Right kidney (tissue), 1 donor: Measurements from ENCODE around the gene FNBP1.
"Not testable (repeated sequence)": the region's sequence is repeated elsewhere in the genome, so short reads cannot be mapped to it uniquely, and the experiment has no call there.

Experiments used
- DNase-seq: peaks from one replicate; pipeline ENCODE4 v3.0.0-alpha.2; 2016

The FNBP1 gene

GRCh38 chr9:129891569-129891968 is 151.4 kb downstream of the FNBP1 start:
- no peak for DNase-seq

- DNase-seq: not testable (repeated sequence)
Observed at GRCh38 chr9:129890718-129891299, 152.2 kb downstream of the FNBP1 start.

GRCh38 chr9:129889941-129890717 is 152.9 kb downstream of the FNBP1 start:
- DNase-seq: no peak

DNA sequence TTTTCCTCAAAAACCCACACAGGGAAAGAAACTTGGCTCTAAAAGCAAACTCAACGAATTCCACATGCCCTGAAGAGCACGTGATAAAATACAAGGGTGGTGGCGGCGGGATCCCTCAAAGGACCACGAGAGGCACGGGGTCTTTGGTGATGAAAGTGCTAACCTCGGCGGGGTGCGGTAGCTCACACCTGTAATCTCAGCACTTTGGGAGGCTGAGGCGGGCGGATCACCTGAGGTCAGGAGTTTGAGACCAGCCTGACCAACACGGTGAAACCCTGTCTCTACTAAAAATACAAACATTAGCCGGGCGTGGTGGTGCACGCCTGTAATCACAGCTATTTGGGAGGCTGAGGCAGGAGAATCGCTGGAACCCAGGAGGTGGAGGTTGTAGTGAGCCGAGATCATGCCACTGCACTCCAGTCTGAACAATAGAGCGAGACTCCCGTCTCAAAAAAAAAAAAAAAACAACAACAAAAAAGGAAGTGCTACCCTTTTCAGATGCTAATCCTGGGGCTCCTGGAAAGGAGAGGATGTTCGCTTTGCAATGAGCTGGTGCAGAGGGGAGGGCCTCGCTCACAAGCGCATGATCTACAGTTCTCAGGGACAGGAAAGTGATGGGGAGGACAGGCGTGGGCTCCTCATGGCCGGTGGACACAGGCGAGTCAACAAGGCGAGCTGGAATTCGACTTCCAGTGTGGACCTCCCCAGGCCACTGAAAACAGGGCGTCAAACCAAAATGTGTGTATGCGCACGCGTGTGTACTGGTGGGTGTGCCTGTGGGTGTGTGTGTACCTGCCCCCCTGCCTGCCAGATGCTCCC is 153.7 kb downstream of the FNBP1 start:
- DNase-seq: no peak

GRCh38 chr9:129888293-129889121 is 154.5 kb downstream of the FNBP1 start:
- DNase-seq: no peak

DNA sequence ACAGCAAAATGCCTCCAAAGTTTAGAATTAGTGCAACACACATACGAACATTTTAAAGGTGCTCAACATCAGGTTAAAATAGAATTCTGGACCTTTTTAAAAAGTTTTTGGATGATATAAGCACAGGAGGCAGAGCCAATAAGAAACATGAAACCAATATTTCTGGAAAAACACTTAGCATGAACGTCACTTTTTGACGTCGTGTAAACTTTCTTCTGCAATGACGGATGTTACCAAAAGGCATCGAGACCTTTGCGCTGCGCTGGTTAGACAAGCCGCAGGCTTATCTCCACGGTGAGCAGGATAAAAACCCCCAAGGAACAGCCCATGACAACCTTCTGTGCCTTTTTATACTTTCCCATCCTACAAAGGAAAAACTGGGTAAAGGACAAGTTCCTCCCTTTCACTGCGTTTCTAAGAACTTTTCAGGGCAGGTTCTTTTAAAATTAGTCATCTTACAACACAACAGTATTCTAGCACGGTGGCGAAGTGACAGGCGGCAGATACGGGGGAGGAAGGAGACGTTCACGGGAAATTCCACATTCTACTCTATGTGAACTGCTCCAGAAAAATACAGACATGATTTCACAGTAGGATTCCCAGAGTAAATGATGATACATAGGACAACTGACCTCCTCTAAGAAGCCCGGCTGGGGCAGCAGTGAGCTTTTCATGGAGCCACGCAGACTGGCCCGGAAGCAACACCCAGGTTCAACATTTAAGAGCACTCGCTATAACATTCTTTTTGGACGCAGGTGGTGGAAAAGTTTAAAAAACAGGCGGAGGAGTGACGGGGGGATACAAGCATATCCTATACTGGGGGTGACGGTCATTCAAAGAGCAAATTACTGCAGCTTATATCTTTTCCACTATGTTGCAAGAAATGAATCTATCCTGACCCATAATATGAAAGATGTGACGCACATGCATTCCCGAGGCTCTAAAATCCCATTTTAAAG is 155.4 kb downstream of the FNBP1 start:
- no peak for DNase-seq

DNA sequence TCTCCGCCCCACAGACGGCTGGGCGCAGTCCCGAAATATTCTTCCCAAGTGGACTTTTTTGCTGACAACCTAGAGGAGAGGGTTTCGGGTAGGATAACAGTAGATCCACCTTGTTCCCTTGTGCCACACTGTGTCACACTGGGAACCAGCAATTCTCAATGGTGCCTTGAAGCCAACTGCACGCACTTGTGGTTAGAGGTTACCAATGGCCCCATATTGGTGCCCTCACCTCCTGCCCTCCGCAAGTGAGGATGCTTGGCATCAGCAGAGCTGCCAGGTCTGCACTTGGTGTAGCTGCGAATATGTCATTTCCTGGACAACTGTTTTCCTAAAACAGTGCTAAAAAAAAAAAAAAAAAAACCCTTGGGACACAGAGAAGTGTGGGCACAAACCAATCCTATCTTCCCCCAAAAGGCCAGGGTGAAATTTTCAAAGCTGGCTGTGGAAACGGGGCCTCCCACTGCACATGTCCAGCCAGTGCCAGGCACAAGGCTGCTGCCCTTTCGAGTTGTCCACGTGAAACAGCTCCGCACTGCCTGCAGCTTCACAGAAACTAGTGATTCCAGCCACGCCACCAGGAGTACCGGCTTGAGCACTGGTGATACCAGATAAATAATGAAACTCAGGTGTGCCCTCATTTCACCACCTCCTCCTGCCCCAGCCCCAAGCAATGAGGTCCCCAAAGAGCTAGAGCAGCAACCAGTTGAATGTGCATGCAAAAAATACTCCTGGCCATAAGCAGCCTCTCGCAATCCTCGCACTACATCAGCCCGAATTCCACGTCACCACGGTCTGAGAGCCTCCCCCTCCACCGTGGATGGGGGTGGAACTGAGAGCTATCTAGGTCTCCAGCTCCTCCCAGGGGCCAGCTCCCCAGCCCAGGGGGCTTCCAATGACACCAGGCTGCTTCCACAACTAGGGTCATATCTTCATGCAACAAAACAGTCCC is 156.5 kb downstream of the FNBP1 start:
- DNase-seq: no peak

GRCh38 chr9:129885670-129886106 is 157.3 kb downstream of the FNBP1 start:
- peak; percentile 82 for DNase-seq

GRCh38 chr9:129885018-129885669 is 157.8 kb downstream of the FNBP1 start:
- DNase-seq: peak; percentile 79

DNA sequence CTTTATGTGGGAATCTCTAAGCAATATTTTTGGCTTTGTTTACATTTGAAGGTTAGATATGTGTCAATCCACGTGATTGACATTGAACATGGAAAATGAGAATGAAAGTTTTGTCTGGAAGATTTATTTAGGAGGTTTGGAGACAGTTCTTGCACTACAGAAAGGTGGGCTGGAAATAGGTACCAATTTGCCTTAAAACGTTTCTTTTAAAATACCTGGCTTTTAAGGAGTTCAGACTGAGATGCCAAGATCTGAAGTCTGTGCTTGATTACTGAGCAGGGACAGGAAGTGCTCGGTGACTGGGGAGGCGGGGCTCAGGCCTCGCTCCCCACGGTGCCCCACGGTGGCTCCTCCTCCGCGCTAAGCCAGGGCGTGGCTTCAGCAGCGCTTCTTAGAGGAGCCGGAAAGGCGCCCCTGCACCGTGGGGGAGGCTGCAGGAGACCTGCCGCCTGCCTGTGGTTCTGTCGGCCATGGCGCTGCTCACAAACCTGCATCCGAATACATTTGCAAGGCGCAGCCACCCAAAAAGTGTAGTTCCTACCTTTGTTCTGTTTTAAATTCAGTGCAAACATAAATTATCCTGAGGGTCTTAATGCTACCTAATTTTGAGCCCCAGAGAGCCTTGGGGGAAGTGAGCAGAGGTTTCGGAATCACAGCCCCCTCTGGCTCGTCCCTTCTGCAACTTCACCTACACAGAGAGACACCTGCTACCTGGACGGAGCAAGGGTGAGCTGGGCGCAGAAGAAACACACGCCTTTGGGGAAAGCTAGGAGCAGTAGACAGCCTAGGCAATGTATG is 158.6 kb downstream of the FNBP1 start:
- DNase-seq: peak; percentile 77

DNA sequence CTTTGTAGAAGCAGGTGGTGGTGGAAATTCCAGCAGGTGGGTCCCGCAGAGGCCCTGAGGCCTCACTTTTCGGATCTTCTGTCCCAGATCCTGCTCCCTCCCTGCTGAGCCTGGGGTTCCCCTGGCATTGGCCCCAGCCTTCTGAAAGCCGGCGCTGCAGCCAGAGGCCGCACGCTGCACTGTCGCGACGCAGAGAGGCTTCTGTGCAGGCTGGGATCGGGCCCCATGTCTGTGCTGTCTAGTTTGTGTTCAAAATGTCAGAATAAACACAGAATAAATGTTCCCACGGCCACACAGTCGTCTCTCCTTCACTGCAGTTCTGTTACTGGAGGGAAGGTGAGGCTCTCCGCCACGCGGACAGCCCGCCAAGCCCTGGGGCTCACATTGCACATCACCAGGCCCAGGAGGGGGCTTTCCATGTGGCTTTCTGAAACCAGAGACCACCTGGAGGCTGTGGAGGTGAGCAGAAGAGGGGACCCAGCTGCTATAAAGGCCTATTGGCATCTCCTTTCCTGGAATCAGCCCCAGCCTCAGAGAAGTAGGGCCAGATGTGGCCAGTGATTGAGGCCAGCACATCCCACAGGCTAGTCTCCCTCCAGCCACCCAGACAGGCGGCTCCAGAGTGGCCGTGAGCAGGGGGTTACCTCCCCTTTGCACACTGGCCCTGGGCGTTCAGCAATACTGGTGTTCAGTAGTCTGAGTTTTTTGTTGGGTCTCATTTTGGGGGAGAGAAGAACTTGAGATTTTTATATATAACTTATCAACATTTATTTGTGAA is 161.3 kb downstream of the FNBP1 start:
- no peak for DNase-seq

DNA sequence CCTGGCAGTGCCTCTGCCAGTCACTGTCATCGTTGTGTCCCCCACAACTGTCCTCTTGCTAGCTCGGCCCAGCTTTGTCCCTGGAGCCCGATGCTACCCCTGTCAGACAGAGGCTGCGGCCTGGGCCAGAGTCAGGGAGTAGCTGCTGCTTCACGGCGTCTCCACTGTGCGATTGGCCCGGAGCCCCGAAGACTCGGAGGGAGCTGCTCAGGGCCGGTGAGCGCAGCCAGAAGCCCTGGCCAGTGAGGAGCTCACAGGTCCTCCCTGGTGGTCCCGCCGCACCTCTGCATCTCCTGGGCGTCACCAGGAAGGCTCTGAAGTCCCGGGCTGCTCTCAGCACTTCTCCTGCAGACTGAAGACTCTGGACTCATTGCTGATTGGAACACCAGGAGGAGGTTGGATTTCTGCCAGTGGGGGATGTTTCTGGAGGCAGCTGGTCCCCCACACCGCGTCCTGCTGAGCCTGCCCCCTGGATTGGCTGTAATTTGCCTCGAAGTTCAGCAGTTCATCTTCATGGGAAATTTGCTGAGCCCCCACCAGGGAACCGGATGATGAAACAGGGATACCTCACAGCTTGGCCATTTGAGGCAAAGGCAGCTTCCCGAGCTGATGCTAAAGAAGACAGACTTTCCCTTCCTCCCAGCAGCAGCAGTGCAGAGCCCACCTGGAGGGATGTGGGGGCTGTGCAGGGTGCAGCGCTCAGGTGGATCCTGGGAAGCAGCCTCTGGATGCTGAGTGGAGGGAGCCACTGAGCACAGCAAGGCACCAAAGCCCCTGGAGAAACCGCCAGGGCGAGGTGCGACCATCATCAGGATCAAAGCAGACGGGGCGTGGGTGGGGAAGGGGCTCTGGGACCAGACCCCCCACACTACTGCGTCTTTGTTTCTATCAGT is 162.1 kb downstream of the FNBP1 start:
- DNase-seq: no peak

GRCh38 chr9:129879991-129880653 is 162.9 kb downstream of the FNBP1 start:
- no peak for DNase-seq

DNA sequence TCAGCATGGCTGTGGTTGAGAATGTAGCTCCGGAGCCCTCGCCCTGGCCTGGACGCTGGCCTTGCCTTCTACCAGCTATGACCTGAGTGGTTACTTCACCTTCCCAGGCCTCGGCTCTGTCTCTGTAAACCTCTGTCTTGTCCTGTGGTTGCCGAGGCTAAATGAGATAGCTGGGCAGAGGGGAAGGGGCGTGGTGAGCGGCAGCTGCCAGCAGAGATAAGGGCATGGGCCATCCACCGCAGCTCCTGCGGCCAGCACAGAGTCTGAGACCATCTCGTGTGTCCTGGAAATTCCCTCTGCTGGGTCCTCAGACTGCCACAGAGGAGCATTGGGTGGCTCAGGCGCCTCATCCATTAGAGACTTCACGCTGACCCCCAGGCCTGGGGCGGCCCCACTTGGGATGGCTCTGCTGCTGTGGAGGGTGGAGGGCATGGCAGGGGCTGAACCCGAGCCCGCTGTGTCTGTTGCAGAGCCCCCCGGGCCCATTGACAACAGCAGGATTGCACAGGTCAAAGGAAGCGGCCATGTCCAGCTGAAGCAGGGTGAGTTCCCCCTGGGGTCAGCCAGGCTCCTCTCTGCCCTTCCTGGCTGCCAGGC is 163.8 kb downstream of the FNBP1 start:
- no peak for DNase-seq

- DNase-seq: no peak
Observed at GRCh38 chr9:129878291-129878690, 164.7 kb downstream of the FNBP1 start.

- DNase-seq: no peak
Observed at GRCh38 chr9:129876815-129877214, 166.2 kb downstream of the FNBP1 start.
